Esophagus squamous epithelium (tissue), 4 donors: ENCODE data around the gene SAP30.

Experiments used
- POLR2A ChIP-seq, 4 donors: fragments of 450-650 bp; IDR thresholded peaks; one replicate each; pipeline ENCODE4 v1.6.1; 2017; ENCODE audit warnings: antibody characterized with exemption in 4 of 4, mild to moderate bottlenecking in 4 of 4, moderate library complexity in 3 of 4
- TF ChIP-seq, protein P1 (sequence below), 6 experiments: fragments of 450-650 bp in 4 of 6; fragments of 200-600 bp in 2 of 6; sonication (generic) in 2 of 6; IDR thresholded peaks; one replicate each; pipeline ENCODE4 v1.5.1; 2016 to 2019; ENCODE audit warnings: antibody characterized with exemption in 6 of 6, mild to moderate bottlenecking in 4 of 6, moderate library complexity in 4 of 6

DNA sequence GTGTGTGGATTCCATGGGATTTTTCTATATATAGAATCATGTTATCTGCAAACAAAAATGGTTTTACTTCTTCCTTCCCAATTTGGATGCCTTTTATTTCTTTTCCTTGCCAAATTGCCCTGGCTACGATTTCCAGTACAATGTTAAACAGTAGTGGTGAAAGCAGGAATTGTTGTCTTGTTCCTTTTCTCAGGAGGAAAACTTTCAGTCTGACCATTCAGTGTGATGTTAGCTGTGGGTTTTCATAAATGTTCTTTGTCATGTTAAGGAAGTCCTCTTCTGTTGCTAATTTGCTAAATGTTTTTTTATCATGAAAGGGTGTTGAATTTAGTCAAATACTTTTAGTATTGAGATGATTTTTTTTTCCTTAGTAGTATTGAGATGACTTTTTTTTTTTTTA lies 10.9 kb downstream of the SAP30 start:
- TF ChIP-seq, protein P1, sequence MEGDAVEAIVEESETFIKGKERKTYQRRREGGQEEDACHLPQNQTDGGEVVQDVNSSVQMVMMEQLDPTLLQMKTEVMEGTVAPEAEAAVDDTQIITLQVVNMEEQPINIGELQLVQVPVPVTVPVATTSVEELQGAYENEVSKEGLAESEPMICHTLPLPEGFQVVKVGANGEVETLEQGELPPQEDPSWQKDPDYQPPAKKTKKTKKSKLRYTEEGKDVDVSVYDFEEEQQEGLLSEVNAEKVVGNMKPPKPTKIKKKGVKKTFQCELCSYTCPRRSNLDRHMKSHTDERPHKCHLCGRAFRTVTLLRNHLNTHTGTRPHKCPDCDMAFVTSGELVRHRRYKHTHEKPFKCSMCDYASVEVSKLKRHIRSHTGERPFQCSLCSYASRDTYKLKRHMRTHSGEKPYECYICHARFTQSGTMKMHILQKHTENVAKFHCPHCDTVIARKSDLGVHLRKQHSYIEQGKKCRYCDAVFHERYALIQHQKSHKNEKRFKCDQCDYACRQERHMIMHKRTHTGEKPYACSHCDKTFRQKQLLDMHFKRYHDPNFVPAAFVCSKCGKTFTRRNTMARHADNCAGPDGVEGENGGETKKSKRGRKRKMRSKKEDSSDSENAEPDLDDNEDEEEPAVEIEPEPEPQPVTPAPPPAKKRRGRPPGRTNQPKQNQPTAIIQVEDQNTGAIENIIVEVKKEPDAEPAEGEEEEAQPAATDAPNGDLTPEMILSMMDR (IDR thresholded peaks at IDR 0.05), result no peak
- TF ChIP-seq POLR2A (IDR thresholded peaks at IDR 0.05), result no peak
